ENCODE data around the gene TBX1.

GRCh38 chr22:19753090-19753842 lies 7.3 kb upstream of the TBX1 start:
- TF ChIP-seq CTCF (IDR thresholded peaks at IDR 0.05), result peak; percentile 46
- TF ChIP-seq EZH2phosphoT487 (IDR thresholded peaks at IDR 0.05), result no peak
- TF ChIP-seq EZH2 (IDR thresholded peaks at IDR 0.05), result no peak

All from neural progenitor cell (in vitro differentiated cells).